Suprapubic skin (tissue), 4 donors: ENCODE data around the gene CHRNA5.

Experiments used
- EP300 ChIP-seq: sonication (generic); formaldehyde crosslinking; IDR thresholded peaks from one replicate; pipeline ENCODE4 v1.6.1; 2017; ENCODE audit warnings: antibody characterized with exemption
- POLR2A ChIP-seq, 2 donors: fragments of 450-650 bp; IDR thresholded peaks; one replicate each; pipeline ENCODE4 v1.6.1; 2017; ENCODE audit warnings: antibody characterized with exemption in 2 of 2, mild to moderate bottlenecking in 2 of 2, moderate library complexity in 2 of 2
- POLR2AphosphoS5 ChIP-seq, 3 donors: sonication (generic); formaldehyde crosslinking; IDR thresholded peaks; one replicate each; pipeline ENCODE4 v1.6.1; 2017; ENCODE audit warnings: antibody characterized with exemption in 3 of 3
- TF ChIP-seq, protein P1 (sequence below), 2 donors: fragments of 200-600 bp in 1 of 2; fragments of 450-650 bp in 1 of 2; sonication (generic) in 1 of 2; IDR thresholded peaks; one replicate each; pipeline ENCODE4 v1.5.1; 2016 to 2019; ENCODE audit warnings: antibody characterized with exemption in 2 of 2, mild to moderate bottlenecking in 1 of 2, moderate library complexity in 1 of 2

DNA sequence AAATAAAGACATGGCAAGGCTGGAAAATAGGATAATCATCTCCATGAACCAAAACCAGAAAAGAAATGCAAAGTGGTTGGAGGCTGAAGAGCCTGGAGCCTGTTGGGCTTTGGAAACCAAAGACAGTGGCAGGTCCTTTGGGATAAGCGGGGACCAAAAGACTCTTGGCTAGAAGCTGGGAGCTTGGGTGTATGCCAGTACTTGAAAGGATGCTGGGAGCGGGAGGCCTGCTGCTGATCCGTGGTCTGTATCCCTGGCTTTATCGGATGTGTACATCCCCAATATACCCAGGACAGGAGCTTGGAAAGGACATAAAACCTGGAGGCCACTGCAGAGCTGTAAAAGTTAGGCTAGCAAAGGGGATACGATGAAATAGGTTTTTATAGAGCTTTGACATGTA is 77.0 kb downstream of the CHRNA5 start:
- TF ChIP-seq POLR2A (IDR thresholded peaks at IDR 0.05) (no peak), POLR2AphosphoS5 (IDR thresholded peaks at IDR 0.05) (no peak), EP300 (no peak)
- TF ChIP-seq, protein P1, sequence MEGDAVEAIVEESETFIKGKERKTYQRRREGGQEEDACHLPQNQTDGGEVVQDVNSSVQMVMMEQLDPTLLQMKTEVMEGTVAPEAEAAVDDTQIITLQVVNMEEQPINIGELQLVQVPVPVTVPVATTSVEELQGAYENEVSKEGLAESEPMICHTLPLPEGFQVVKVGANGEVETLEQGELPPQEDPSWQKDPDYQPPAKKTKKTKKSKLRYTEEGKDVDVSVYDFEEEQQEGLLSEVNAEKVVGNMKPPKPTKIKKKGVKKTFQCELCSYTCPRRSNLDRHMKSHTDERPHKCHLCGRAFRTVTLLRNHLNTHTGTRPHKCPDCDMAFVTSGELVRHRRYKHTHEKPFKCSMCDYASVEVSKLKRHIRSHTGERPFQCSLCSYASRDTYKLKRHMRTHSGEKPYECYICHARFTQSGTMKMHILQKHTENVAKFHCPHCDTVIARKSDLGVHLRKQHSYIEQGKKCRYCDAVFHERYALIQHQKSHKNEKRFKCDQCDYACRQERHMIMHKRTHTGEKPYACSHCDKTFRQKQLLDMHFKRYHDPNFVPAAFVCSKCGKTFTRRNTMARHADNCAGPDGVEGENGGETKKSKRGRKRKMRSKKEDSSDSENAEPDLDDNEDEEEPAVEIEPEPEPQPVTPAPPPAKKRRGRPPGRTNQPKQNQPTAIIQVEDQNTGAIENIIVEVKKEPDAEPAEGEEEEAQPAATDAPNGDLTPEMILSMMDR (IDR thresholded peaks at IDR 0.05): no peak
